Measurements from ENCODE around the gene PGLYRP1.

Gene PGLYRP1

GRCh38 chr19:46063201-46063600 lies 40.3 kb upstream of the PGLYRP1 start:
- POLR2A ChIA-PET: no interaction called here
- no peak for TF ChIP-seq CTCF (IDR thresholded peaks at IDR 0.05; ENCODE audit: control extremely low read depth, extremely low read depth, low read depth, missing control alignments)
- CTCF ChIA-PET: interaction anchor here (1.3 to 1.6 kb wide), 2 partner anchors 13 kb away, joined by 4 to 6 read pairs; no protein-coding TSS in a partner anchor
- DNase-seq (ENCODE audit: extremely low spot score): no peak

- no peak for DNase-seq (ENCODE audit: extremely low spot score)
- ChIA-PET POLR2A (no interaction called here), CTCF (interaction anchor here (1.1 to 1.3 kb wide), 2 partner anchors 10 to 12 kb away, joined by 3 to 4 read pairs; no protein-coding TSS in a partner anchor)
- TF ChIP-seq CTCF (IDR thresholded peaks at IDR 0.05; ENCODE audit: control extremely low read depth, extremely low read depth, low read depth, missing control alignments): no peak
Observed at GRCh38 chr19:46060012-46060411, 37.2 kb upstream of the PGLYRP1 start.

GRCh38 chr19:46058778-46059177 lies 35.9 kb upstream of the PGLYRP1 start:
- CTCF ChIA-PET: interaction anchor here (1.6 to 1.8 kb wide), 2 partner anchors 24 to 30 kb away, joined by 3 to 4 read pairs; no protein-coding TSS in a partner anchor

GRCh38 chr19:46056536-46056935 lies 33.7 kb upstream of the PGLYRP1 start:
- CTCF ChIA-PET: no interaction called here
- no peak for DNase-seq (ENCODE audit: extremely low spot score)
- POLR2A ChIA-PET: no interaction called here
- TF ChIP-seq CTCF (IDR thresholded peaks at IDR 0.05; ENCODE audit: control extremely low read depth, extremely low read depth, low read depth, missing control alignments): no peak

More at GRCh38 chr19:46058778-46059177, 35.9 kb upstream of the PGLYRP1 start:
- no peak for TF ChIP-seq CTCF (IDR thresholded peaks at IDR 0.05; ENCODE audit: control extremely low read depth, extremely low read depth, low read depth, missing control alignments)
- DNase-seq (ENCODE audit: extremely low spot score): no peak
- POLR2A ChIA-PET: no interaction called here

GRCh38 chr19:46052896-46053295 lies 30.0 kb upstream of the PGLYRP1 start:
- CTCF ChIA-PET: interaction anchor here (4.7 kb wide), 1 partner anchor 24 kb away, joined by 18 read pairs; no protein-coding TSS in a partner anchor
- no peak for TF ChIP-seq CTCF (IDR thresholded peaks at IDR 0.05; ENCODE audit: control extremely low read depth, extremely low read depth, low read depth, missing control alignments)
- no peak for DNase-seq (ENCODE audit: extremely low spot score)
- POLR2A ChIA-PET: no interaction called here

- TF ChIP-seq CTCF (IDR thresholded peaks at IDR 0.05; ENCODE audit: control extremely low read depth, extremely low read depth, low read depth, missing control alignments): peak; percentile 11
- CTCF ChIA-PET: interaction anchor here (0.9 to 4.7 kb wide), 4 partner anchors 10 to 54 kb away, joined by 3 to 18 read pairs (median 4); partner anchors contain the start of gene CCDC61
- POLR2A ChIA-PET: no interaction called here
- DNase-seq (ENCODE audit: extremely low spot score): no peak
Observed at GRCh38 chr19:46049597-46049996, 26.7 kb upstream of the PGLYRP1 start.

Data from GM10248 (cell line).